DOHH2 (cell line): ENCODE results near the gene ALB.
A peak's percentile ranks its signal among the peaks of the same experiment; 100 is the strongest.

Source experiments
- H3F3A ChIP-seq: fragments of 200-600 bp; sonication (generic), shearing (Covaris generic); 2 replicates; pipeline ENCODE4 v1.6.0; 2016; ENCODE audit warnings: antibody characterized with exemption, mild to moderate bottlenecking; ENCODE audit not compliant: control insufficient read depth, insufficient read depth
- H3K27ac ChIP-seq: fragments of 200-600 bp; sonication (generic); 2 replicates; pipeline ENCODE4 v1.5.1; 2014; ENCODE audit warnings: low read depth, mild to moderate bottlenecking, low read length, moderate library complexity
- H3K27me3 ChIP-seq: fragments of 200-600 bp; sonication (generic); 2 replicates; pipeline ENCODE4 v1.6.1; 2014; ENCODE audit warnings: mild to moderate bottlenecking, low read length, mixed read lengths; ENCODE audit not compliant: control insufficient read depth
- H3K36me3 ChIP-seq: fragments of 200-600 bp; sonication (generic); 2 replicates; pipeline ENCODE4 v1.6.1; 2014; ENCODE audit warnings: mild to moderate bottlenecking, low read length, moderate library complexity, mixed read lengths; ENCODE audit not compliant: control insufficient read depth
- H3K4me1 ChIP-seq: fragments of 200-600 bp; sonication (generic); 2 replicates; pipeline ENCODE4 v1.6.1; 2014; ENCODE audit warnings: mild to moderate bottlenecking, low read length, mixed read lengths; ENCODE audit not compliant: control insufficient read depth
- H3K4me2 ChIP-seq: fragments of 200-600 bp; sonication (generic); 2 replicates; pipeline ENCODE4 v1.6.0; 2014; ENCODE audit warnings: mild to moderate bottlenecking, low read length, moderate library complexity
- H3K4me3 ChIP-seq: fragments of 200-600 bp; sonication (generic); 2 replicates; pipeline ENCODE4 v1.5.1; 2014; ENCODE audit warnings: mild to moderate bottlenecking, low read length, mixed read lengths
- H3K79me2 ChIP-seq: fragments of 200-600 bp; sonication (generic); 2 replicates; pipeline ENCODE4 v1.6.1; 2014; ENCODE audit warnings: mild to moderate bottlenecking, low read length, mixed read lengths; ENCODE audit not compliant: control insufficient read depth
- H3K9me2 ChIP-seq: fragments of 200-600 bp; sonication (generic); replicated peaks from 2 replicates; pipeline ENCODE4 v1.6.1; 2014; ENCODE audit warnings: mild to moderate bottlenecking, low read length, mixed read lengths; ENCODE audit not compliant: control insufficient read depth
- H3K9me3 ChIP-seq: fragments of 200-600 bp; sonication (generic); 2 replicates; pipeline ENCODE4 v1.6.1; 2014; ENCODE audit warnings: antibody characterized with exemption, low read length, mixed read lengths; ENCODE audit not compliant: control insufficient read depth, insufficient read depth
- H4K20me1 ChIP-seq: fragments of 200-600 bp; sonication (generic); 2 replicates; pipeline ENCODE4 v1.6.0; 2014; ENCODE audit warnings: low read depth, mild to moderate bottlenecking, antibody characterized with exemption, low read length, moderate library complexity; ENCODE audit not compliant: control insufficient read depth, insufficient read depth
- CTCF ChIP-seq: fragments of 200-600 bp; sonication (generic); IDR thresholded peaks from one replicate; pipeline ENCODE4 v1.5.1; 2014; ENCODE audit warnings: antibody characterized with exemption, mild to moderate bottlenecking, low read depth, low read length; ENCODE audit not compliant: poor library complexity, severe bottlenecking
- EZH2phosphoT487 ChIP-seq: fragments of 200-600 bp; sonication (generic); IDR thresholded peaks from 2 replicates; pipeline ENCODE4 v1.6.1; 2017; ENCODE audit warnings: borderline replicate concordance, mild to moderate bottlenecking, antibody characterized with exemption, low read length, moderate library complexity, mixed read lengths

Gene ALB

GRCh38 chr4:73445383-73446335 is 41.6 kb downstream of the ALB start:
- H3K9me2 ChIP-seq = no peaks in the 10 kb centered on the region
- H3K27me3 ChIP-seq = no peaks in the 10 kb centered on the region
- H3F3A ChIP-seq = no peaks in the 10 kb centered on the region
- no peaks in the 10 kb centered on the region for H3K4me1 ChIP-seq
- TF ChIP-seq CTCF (no peak), EZH2phosphoT487 (no peak)
- no peak overlapping the region for H3K4me3 ChIP-seq
- H4K20me1 ChIP-seq = no peaks in the 10 kb centered on the region
- no peak overlapping the region for H3K27ac ChIP-seq
- no peaks in the 10 kb centered on the region for H3K9me3 ChIP-seq
- H3K4me2 ChIP-seq = no peak overlapping the region
- no peaks in the 10 kb centered on the region for H3K36me3 ChIP-seq
- no peaks in the 10 kb centered on the region for H3K79me2 ChIP-seq

- Histone ChIP-seq H4K20me1 (no peaks in the 10 kb centered on the region), H3K9me2 (no peaks in the 10 kb centered on the region), H3K4me3 (no peak overlapping the region), H3K9me3 (no peaks in the 10 kb centered on the region), H3K27me3 (no peaks in the 10 kb centered on the region), H3K36me3 (no peaks in the 10 kb centered on the region), H3K27ac (no peak overlapping the region), H3F3A (no peaks in the 10 kb centered on the region), H3K4me2 (no peak overlapping the region), H3K4me1 (no peaks in the 10 kb centered on the region), H3K79me2 (no peaks in the 10 kb centered on the region)
- TF ChIP-seq EZH2phosphoT487 (no peak), CTCF (peak; percentile 94)
These were observed 42.4 kb downstream of the ALB start for GRCh38 chr4:73446336-73446938.

GRCh38 chr4:73447671-73448070 is 43.6 kb downstream of the ALB start:
- Histone ChIP-seq H3F3A (no peaks in the 10 kb centered on the region), H3K36me3 (no peaks in the 10 kb centered on the region), H3K27ac (no peak overlapping the region), H3K27me3 (no peaks in the 10 kb centered on the region), H3K4me2 (no peak overlapping the region), H3K4me1 (no peaks in the 10 kb centered on the region), H3K79me2 (no peaks in the 10 kb centered on the region), H3K4me3 (no peak overlapping the region), H3K9me2 (no peaks in the 10 kb centered on the region), H3K9me3 (no peaks in the 10 kb centered on the region), H4K20me1 (no peaks in the 10 kb centered on the region)
- TF ChIP-seq EZH2phosphoT487 (no peak), CTCF (no peak)
